GM18520 (cell line): Measurements from ENCODE around the gene MAP3K13.
"Not testable (repeated sequence)": the region's sequence is repeated elsewhere in the genome, so short reads cannot be mapped to it uniquely, and the experiment has no call there.

Experiments
- ATAC-seq: cut with Tn5 transposase; IDR thresholded peaks from one replicate; pipeline ENCODE4 v1.9.1; 2021; ENCODE audit not compliant: unreplicated experiment

The MAP3K13 gene

GRCh38 chr3:185393055-185393454, 30.1 kb downstream of the MAP3K13 start:
- ATAC-seq: no peak

GRCh38 chr3:185397676-185398075, 34.7 kb downstream of the MAP3K13 start:
- no peak for ATAC-seq

GRCh38 chr3:185399737-185400667, 37.1 kb downstream of the MAP3K13 start:
- ATAC-seq: no peak

- no peak for ATAC-seq
These were observed 37.9 kb downstream of the MAP3K13 start for GRCh38 chr3:185400866-185401265.

- no peak for ATAC-seq
These were observed 38.5 kb downstream of the MAP3K13 start for GRCh38 chr3:185401319-185401955.

GRCh38 chr3:185402561-185402960, 39.6 kb downstream of the MAP3K13 start:
- ATAC-seq: no peak

- no peak for ATAC-seq
These were observed 40.1 kb downstream of the MAP3K13 start for GRCh38 chr3:185403002-185403401.

- ATAC-seq: no peak
These were observed 42.3 kb downstream of the MAP3K13 start for GRCh38 chr3:185405243-185405642.

- ATAC-seq: no peak
These were observed 42.7 kb downstream of the MAP3K13 start for GRCh38 chr3:185405664-185406063.

GRCh38 chr3:185406121-185406620, 43.2 kb downstream of the MAP3K13 start:
- no peak for ATAC-seq

GRCh38 chr3:185409957-185410356, 47.0 kb downstream of the MAP3K13 start:
- no peak for ATAC-seq

- no peak for ATAC-seq
These were observed 48.2 kb downstream of the MAP3K13 start for GRCh38 chr3:185411133-185411532.

- no peak for ATAC-seq
These were observed 53.6 kb downstream of the MAP3K13 start for GRCh38 chr3:185416513-185416912.

GRCh38 chr3:185418561-185418977, 55.6 kb downstream of the MAP3K13 start:
- not testable (repeated sequence) for ATAC-seq

- no peak for ATAC-seq
These were observed 57.8 kb downstream of the MAP3K13 start for GRCh38 chr3:185420762-185421161.

GRCh38 chr3:185421577-185422232, 58.8 kb downstream of the MAP3K13 start:
- no peak for ATAC-seq

- ATAC-seq: no peak
These were observed 59.7 kb downstream of the MAP3K13 start for GRCh38 chr3:185422677-185423076.

- no peak for ATAC-seq
These were observed 60.2 kb downstream of the MAP3K13 start for GRCh38 chr3:185423178-185423577.

- ATAC-seq: no peak
These were observed 61.5 kb downstream of the MAP3K13 start for GRCh38 chr3:185424435-185424834.

- no peak for ATAC-seq
These were observed 67.4 kb downstream of the MAP3K13 start for GRCh38 chr3:185430375-185430774.

- ATAC-seq: no peak
These were observed 77.0 kb downstream of the MAP3K13 start for GRCh38 chr3:185439745-185440466.
